GM18867 (cell line): Measurements from ENCODE around the gene DUSP14.
"Not testable (repeated sequence)": the region's sequence is repeated elsewhere in the genome, so short reads cannot be mapped to it uniquely, and the experiment has no call there.

ENCODE experiments used
- ATAC-seq: cut with Tn5 transposase; IDR thresholded peaks from one replicate; pipeline ENCODE4 v1.9.1; 2021; ENCODE audit warnings: mild to moderate bottlenecking, moderate library complexity; ENCODE audit not compliant: unreplicated experiment

The DUSP14 gene

GRCh38 chr17:37489197-37490001 lies at the start of gene DUSP14:
Gene DUSP14 (plus strand): TSS chr17:37489891. CDS start chr17:37512273, 22,382 bp downstream.
- peak; percentile 71 for ATAC-seq

- no peak for ATAC-seq
These were observed 49.3 kb upstream of the DUSP14 start for GRCh38 chr17:37440424-37440823.

GRCh38 chr17:37441369-37442014 lies 48.2 kb upstream of the DUSP14 start:
- not testable (repeated sequence) for ATAC-seq

- ATAC-seq: no peak
These were observed 43.7 kb upstream of the DUSP14 start for GRCh38 chr17:37446027-37446426.

- no peak for ATAC-seq
These were observed 42.0 kb upstream of the DUSP14 start for GRCh38 chr17:37447641-37448040.

GRCh38 chr17:37450112-37450511 lies 39.6 kb upstream of the DUSP14 start:
- ATAC-seq: no peak

- ATAC-seq: not testable (repeated sequence)
These were observed 31.9 kb upstream of the DUSP14 start for GRCh38 chr17:37457801-37458200.

- no peak for ATAC-seq
These were observed 30.9 kb upstream of the DUSP14 start for GRCh38 chr17:37458805-37459204.

- no peak for ATAC-seq
These were observed 28.0 kb upstream of the DUSP14 start for GRCh38 chr17:37461668-37462067.

GRCh38 chr17:37462492-37462891 lies 27.2 kb upstream of the DUSP14 start:
- ATAC-seq: no peak

GRCh38 chr17:37463039-37463438 lies 26.7 kb upstream of the DUSP14 start:
- ATAC-seq: no peak

- no peak for ATAC-seq
These were observed 24.5 kb upstream of the DUSP14 start for GRCh38 chr17:37465069-37465616.

- no peak for ATAC-seq
These were observed 23.2 kb upstream of the DUSP14 start for GRCh38 chr17:37466471-37466870.

GRCh38 chr17:37470181-37470580 lies 19.5 kb upstream of the DUSP14 start:
- ATAC-seq: no peak

- no peak for ATAC-seq
These were observed 13.8 kb upstream of the DUSP14 start for GRCh38 chr17:37475731-37476420.

- ATAC-seq: no peak
These were observed 13.1 kb upstream of the DUSP14 start for GRCh38 chr17:37476431-37477120.

GRCh38 chr17:37478187-37478586 lies 11.5 kb upstream of the DUSP14 start:
- ATAC-seq: no peak

GRCh38 chr17:37479025-37479424 lies 10.7 kb upstream of the DUSP14 start:
- ATAC-seq: no peak

- ATAC-seq: no peak
These were observed 9.3 kb upstream of the DUSP14 start for GRCh38 chr17:37480427-37480826.

GRCh38 chr17:37481001-37481665 lies 8.6 kb upstream of the DUSP14 start:
- ATAC-seq: no peak
